NCI-H2171 treated with DMSO at 0.1 percent for 48 hours (cell line): ENCODE measurements around the gene RAPGEF5.

Source experiments
- DNase-seq: peaks from one replicate; lab custom pipeline; 2025; lab: John Stamatoyannopoulos, UW

Gene RAPGEF5

DNA sequence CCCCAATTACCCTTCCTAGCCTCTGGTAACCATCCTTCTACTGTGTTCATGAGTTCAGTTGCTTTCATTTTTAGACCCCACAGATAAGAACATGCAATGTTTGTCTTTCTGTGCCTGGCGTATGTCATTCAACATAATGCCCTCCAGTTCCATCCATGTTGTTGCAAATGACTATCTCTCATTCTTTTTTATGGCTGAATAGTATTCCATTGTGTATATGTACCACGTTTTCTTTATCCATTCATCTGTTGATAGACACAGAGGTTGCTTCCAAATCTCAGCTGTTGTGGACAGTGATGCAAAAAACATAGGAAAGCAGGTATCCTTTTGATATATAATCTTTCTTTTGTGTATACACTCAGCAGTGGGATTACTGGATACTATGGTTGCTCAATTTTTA, 51.2 kb downstream of the RAPGEF5 start:
- no peak for DNase-seq

DNA sequence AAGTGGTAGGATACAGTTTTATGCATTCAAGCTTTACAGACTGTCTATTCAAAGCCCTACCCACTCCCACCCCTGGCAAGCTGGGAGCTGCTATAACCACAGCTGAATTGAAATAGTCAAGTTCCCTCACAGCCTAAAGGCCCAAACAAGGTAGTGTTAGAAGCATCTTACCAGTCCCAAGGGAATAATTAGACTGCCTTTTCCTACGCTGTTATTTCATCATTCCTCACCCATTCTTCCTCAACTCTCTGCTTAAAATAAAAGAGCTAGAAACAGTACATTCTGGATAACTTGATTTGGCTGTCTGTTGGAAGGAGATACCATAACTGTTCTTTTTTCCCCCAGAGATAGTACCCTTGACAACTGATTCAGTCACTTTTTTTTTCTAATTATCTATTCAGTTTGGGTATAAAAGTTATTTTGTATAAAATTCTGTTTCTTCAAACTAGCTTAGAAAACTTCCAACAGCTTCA, 54.0 kb downstream of the RAPGEF5 start:
- DNase-seq, result peak; percentile 67

DNA sequence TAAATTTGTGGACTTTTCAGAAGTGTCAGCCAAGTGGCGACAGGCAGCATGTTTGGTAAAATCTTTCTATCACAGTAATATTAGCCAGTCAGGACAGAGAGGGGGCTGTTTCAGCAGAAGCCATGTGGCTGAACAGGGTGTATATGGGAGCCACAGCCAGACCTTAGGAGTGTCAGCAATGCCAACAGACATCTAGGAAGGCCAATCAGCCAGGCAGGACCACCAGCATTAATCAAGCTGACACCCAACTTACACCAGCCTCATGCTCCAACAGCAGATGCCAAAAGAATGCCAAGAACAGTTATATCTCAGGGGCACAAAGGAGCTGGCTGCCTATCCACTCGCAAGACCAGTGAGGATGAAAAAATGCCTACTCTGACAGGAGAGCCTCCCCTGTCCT, 54.8 kb downstream of the RAPGEF5 start:
- DNase-seq, result no peak

DNA sequence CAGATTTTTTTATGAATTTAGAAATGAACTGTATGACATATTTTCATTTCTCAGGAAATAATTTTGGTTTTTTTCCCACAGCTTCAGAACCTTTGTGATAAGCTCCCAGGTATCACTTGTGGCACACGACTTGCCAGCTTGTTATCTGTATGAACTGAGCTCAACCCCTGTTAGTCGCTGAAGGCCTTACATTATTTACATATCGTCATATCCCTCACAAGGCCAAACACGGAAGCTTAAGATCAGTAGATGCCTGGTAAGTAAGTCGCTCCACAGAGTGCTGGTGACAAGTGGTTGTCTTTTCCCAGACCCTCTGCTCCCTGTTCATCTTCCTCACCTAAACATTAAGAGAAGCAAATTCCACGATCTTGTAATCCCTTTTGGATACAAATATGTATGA, 55.2 kb downstream of the RAPGEF5 start:
- DNase-seq, result no peak

DNA sequence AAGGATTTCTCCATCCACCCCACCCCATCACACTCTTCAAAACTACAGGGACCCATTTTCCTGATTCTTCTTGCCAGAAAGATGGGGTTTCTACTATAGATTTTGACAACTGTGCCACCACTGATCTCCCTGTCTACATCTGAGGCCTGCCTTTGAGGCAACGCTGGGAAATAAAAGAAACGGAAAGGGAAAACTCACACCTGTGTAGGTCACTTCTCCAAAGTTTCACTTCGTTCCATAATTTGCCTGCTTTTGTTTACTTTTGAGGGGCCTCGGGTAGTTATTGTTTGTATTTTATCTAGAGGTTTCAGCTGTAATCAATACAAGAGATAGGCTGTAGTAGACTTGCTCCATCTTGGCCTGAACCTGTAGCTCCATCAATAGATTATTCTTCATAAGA, 56.1 kb downstream of the RAPGEF5 start:
- DNase-seq, result no peak

DNA sequence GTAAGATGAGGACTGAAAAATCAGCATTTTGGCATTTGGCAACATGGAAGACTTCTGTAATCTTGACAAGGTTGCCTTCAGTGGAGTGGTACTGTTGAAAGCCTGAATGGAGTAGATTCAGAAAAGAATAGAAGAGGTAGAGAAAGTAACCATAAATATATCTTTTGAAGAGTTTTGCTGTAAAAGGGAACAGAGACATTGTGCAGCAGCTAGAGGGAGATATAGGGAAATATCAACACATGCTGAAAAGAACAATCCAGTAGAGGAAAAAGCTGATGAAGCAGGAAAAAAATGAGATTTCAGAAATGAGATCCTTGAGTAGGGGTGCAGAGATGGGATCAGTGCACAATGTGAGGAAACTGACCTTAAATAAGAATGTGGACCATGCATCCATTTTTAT, 60.0 kb downstream of the RAPGEF5 start:
- no peak for DNase-seq

DNA sequence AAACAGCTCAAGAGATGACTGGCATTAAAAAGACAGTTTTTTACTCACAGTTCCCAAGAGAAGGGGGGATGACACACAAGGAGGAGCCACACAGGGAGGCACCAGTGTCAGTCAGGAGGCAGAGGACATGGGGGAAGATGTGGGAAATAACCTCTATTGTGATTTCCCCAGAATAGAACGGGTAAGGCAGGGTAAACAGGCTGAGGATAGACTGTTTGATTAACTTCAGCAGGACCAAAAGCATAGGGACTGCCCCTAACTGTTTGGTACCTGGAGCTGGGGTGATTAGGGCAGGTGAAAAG, 60.7 kb downstream of the RAPGEF5 start:
- DNase-seq, result no peak

DNA sequence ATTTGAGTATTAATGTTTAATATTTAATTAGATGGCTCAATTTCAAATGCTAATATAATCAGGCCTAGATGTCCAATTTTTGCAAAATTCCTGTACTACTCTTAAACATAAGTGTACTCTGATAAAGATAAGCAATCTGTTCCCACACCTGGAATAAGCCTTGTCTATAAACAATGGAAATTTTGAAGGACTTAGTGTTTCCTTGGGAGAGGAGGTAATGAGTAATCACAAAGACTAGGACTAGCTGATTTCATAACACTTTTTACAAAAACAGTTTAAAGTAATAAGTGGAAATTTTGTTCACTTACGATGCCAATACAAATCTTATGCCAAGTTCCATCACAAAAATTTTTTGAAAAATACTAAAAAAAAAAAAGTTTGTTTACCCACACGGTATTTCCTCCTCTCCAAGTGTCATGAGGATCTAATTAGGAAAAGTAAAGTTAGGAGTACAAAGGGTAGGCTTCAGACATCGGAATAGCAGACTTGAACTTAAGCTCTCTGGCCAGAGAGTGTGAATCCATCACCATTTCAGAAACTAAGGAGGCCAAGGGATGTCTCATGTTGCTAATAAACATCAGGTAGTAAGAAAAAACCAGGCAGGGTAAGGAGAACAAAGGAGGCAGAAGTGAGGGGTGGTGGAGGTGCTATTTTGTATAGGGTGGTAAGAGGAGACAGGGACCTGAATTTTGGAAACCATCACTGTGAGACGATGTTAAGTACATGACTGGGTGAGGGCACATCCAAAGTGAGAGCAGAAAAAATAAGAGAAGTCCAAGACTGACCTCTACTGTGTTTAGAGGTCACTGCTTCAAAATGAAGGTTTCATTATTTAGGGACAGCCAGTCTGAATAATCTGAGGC, 61.3 kb downstream of the RAPGEF5 start:
- DNase-seq, result no peak

DNA sequence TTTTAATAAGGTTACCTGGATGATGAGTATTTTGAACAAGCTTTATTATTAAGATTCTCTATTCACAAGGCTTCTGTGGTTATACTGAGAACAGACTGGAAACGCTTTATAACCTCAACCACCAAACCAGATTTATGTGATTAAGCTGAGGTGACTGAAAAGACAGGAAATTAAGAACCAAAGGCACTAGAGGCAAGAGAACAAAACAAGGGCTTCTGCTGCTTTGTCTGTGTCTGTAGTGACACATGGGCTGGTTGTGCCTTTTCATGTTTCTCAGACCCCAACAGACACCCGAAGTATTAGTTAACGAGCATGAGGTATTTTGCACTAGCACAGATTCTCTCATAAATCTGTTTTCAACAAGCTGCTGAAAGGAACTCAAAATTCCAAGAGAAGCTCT, 64.4 kb downstream of the RAPGEF5 start:
- DNase-seq, result no peak

DNA sequence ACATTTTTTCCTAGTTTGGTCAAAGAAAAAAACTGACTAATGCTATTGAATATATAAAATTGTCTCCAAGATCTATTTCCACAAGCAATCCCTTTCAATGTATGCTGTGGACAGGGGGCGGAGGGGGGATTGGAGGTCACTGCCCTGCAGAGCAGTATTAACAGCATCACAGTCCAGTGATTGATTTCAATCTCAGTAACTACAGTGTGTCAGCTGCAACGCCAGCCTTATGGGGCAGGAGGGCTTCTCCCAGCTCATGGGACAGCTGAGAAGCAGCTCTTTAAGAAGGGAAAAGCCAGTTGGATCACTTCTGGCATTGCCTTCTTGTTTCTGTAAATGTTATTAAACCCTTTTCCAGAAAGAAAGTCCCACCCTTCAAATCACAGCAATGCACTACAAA, 65.0 kb downstream of the RAPGEF5 start:
- DNase-seq, result no peak

DNA sequence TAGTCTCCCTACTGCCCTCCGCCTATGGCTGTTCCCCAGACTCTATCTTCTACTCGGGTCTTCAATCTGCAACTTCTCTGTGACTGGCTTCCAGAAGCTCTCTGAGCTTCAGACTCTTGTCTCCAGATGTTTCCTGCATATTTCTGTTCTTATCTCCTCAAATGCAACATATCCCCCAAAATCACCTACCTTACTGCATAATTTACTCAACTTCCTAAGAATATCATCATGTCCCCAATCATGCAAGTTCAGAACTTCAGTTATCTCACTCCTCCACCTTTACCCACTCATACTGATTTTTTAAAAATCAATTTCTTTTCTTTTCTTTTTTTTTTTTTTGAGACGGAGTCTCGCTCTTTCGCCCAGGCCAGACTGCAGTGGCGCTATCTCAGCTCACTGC, 68.8 kb downstream of the RAPGEF5 start:
- DNase-seq, result no peak

DNA sequence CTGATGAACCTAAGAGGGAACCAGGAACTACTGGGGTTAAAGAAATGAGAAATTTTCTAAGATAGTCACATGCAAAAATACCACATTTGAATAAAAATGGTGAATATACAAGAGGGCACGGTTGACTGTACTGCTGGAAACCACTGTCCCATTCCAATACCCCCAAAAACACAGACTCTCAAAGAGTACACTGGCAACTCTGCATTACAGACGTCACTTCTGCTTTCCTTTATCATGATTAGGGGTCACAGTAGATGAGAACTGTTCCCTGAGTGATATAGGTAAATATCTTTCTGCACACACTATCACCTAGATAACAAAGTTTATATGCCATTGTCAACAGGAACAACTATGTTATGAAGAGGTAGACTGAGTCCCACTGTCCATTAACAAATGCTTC, 69.5 kb downstream of the RAPGEF5 start:
- no peak for DNase-seq

DNA sequence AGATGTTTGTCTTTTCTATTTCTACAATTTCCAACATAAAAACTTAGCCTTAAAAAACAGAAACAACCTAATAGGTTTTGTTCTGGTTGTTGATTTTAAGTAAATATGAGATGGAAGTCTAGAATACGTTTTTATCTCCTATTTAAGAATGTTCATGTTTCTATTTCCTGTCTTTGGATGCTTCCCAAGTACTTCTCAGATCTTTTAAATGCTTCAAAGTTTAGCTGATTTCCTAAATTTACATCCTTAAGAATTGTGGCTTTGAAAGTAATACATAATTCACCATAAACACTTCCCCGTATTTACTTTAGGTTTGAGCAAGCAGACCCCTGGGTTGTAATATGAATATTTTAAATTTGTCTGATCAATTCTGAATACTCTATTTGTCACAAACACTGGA, 70.5 kb downstream of the RAPGEF5 start:
- DNase-seq, result no peak

DNA sequence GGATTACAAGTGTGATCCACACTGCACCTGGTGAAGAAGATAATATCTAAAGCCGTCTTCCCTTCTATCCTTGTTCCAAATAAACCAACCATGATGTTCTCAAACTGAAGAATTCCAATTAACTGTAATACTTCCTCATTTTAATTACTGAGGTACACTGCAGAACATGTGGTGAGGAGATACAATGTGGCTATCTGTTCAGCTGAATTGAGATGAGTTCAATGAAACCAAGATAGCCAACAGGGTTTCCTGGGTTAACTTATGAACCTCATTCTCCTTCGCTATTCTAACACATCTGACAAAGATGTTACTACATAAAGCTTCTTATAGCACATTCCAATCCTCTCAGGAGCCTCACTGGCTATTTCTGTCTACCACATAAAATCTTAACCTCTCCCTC, 75.5 kb downstream of the RAPGEF5 start:
- no peak for DNase-seq

DNA sequence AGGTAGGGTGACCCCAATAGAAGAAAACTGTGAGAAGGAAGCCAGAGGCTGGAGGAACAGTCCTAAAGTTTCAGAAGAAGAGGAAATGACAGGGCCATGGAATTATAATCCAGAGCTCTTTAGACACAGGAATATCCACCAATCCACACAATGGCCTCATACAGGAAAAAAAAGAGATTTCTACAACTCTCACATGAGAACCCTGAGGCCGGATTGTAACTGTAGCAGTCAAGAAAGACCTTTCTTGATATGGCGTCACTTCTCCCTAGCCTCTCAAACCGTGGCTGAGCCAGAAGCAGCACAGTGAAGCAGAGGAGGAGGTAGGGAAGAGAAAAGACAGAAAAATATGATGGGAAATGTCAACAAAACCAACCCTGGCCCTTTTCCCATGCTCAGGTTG, 76.9 kb downstream of the RAPGEF5 start:
- no peak for DNase-seq

DNA sequence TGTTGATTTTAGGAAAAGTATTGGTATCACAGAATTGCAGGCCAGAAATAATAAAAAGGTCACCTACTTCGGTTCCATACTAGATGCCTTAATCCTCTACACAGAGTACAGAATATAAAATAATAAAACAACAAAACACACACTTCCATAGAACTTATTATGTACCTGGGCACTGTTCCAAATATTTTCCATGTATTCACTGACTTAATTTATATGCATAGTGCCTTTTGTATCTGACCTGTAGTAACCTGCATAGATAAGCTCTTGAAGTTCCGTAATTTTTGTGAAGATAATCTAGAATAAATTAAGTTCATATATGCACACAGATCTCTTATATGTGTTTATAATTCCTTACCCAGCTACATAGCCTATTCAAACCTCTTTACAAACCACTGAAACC, 78.3 kb downstream of the RAPGEF5 start:
- DNase-seq, result no peak

DNA sequence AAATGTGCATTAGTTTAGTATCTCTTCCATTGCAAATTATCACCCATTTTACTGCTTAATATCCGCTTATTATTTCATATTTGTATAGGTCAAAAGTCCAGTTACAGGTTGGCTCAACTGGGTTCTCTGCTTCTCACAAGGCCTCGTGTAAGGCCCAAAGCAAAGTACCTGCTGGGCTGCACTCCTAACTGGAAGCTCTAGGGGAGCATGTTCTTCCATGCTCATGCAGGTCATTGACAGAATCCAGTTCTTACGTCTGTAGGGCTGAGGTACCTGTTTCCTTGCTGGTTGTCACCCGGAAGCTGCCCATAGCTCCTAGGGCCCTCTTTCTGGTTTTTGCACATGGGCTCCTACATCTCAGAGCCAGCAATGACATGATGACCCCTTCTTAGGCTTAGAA, 79.6 kb downstream of the RAPGEF5 start:
- DNase-seq, result no peak

DNA sequence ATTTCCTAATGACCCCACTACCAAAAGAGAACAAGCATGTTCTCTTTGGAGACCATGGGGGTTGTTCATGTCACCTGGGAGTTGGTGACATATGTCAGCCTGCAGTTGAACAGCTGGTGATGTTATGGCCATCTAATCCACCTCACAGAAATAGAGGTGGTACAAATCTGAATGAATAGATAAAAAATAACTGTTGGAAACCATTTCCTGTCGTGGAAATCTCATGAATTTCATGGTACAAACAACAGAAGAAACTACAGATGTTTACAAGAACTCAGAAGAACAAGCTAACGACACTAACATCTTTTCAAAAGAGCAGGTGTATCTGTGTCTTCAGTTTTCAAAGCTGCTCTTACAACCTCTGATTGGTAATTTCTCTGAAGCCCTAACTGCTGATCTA, 81.3 kb downstream of the RAPGEF5 start:
- DNase-seq, result peak; percentile 69

DNA sequence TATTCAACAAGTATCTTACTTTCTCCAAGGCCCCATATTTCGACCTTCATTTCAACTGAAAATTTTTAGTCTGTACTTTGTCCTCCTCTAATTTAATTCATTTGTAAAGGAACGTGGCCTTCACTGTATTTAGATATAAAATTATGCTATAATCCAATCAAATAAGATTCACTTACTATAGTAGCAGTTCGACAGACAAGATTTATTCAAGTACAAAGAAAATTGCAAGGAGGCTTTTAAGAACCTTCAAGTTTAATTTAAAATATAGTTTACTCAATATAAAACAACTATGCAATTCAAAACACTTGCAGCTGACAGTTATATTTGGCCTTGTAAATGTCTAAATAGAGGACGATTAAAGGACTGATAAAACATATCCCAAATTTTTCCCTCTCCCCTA, 85.6 kb downstream of the RAPGEF5 start:
- no peak for DNase-seq

DNA sequence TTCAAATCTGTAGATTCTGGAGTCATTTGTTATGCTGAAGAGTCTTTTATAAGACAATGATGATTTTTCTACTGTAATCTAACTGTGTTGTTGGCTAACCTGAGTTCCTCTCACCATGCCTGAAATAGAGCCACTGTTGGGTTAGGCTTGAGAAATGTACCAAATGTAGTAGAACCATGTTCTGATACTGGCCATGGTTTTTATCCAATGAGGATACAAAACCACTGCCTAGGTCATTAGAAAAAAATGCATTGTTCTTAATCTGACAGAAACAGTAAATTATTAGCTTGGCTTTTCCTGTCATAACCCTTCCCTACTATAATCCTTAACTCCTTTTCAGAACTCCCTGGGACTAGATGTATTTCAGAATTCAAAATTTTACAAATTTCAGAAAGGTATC, 86.6 kb downstream of the RAPGEF5 start:
- DNase-seq, result no peak

DNA sequence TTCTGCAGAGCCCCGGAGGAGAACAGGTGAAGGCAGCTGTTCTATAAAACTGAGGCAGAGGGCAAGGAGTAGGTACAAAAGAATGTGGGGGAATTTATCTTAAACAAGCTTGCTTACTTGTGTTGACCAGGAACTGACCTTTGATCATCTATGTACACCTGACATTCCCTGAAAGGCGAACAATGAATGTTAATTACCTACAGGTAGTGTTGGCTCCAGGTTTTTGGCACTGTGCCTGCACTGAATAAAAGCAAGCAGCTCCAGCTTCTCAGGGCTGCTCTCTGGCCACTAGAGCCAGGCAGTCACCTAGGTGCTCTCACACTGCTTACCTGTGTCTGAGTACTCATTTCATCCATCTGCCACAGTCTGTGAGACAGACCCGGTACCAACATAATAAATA, 87.0 kb downstream of the RAPGEF5 start:
- no peak for DNase-seq

DNA sequence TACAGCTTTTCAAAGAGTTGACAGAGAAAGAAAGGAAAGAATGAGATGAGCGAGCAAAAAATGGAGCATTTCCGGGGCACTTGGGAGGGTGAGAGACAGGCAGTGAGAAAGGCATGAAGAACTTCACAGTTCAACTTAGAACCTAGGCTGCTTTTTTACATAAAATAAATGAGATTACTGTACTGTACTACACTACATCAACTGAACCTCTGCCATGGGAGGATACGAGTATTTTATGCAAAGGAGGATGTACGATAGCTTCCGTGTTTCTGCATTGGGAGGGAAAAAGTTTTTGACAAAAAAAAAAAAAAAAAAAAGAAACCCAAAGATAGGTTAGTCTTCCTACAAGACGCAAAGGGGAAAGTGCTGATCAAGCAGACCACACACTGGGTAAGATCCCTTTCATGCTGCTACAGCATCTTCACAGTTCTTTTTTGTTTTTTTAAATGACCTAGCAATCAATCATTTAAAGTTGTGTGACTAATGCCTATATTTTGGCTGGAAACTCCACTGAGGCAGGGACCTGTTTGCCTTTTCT, 88.0 kb downstream of the RAPGEF5 start:
- no peak for DNase-seq

DNA sequence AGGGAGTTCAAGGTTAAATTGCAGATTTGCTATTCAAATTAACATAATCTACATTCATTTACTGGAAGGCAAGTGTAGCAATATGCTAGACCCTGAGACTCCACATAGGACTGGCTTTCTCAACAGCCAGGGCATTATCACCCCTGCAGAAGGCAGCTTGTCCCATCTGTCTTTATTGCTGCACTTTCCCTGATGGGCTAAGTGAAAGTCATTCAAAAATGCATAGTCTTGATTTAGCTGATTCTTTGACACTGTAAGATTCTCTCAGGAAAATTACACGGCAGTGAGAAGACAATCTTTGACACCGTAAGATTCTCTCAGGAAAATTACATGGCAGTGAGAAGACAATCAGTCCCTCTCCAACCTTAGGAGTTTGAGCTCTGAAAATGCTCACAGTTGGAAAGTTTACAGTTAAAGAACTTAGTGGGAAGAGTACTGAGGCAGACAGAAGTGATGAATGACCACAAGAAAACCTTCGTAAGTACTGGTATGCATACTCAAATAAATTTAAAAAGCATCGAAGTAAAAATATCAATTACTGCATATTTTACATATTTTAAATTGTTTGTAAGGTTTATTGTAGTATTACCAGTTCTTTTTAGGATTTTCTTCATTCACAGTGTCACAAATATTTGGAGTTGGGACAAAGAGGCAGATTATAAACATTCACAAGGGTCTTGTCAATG, 88.9 kb downstream of the RAPGEF5 start:
- no peak for DNase-seq

DNA sequence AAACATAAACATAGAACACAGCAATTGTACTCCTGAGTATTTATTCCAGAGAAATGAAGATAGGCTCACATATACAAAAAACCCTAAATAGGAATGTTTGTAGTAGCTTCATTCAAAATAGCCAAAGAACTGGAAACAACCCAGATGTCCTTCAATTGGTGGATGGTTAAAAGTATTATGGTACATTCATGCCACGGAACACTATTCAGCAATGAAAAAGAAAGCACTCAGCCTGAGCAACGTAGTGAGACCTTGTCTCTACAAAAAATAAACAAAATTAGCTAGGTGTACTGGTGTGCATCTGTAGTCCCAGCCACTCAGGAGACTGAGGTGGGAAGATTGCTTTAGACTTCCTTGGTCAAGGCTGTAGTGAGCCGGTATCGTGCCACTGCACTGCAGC, 94.4 kb downstream of the RAPGEF5 start:
- no peak for DNase-seq
